WI38 (cell line): ENCODE results near the gene CRCP.

Experiments
- H3K4me3 ChIP-seq: 2 replicates; pipeline ENCODE4 v1.5.1; 2011; ENCODE audit warnings: low read depth, mild to moderate bottlenecking, control low read depth, low read length
- TF ChIP-seq, protein P1 (sequence below): IDR thresholded peaks from 2 replicates; pipeline ENCODE4 v1.5.1; 2012; ENCODE audit warnings: low read depth, mild to moderate bottlenecking, control low read depth, low read length

The CRCP gene

DNA sequence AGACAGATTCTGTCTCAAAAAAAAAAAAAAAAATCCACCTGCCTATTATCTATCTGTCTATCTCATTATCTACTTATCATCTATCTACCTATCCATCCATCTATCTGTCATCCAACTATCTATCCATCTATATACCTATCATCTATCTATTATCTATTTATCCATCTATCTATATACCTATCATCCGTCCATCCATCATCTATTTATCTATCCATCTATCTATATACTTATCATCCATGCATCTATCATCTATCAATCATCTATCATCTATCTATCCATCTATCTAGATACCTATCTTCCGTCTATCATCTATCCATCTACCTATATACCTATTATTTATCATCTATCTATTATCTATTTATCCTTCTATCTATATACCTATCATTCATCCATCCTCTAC is 74.0 kb downstream of the CRCP start:
- TF ChIP-seq, protein P1, sequence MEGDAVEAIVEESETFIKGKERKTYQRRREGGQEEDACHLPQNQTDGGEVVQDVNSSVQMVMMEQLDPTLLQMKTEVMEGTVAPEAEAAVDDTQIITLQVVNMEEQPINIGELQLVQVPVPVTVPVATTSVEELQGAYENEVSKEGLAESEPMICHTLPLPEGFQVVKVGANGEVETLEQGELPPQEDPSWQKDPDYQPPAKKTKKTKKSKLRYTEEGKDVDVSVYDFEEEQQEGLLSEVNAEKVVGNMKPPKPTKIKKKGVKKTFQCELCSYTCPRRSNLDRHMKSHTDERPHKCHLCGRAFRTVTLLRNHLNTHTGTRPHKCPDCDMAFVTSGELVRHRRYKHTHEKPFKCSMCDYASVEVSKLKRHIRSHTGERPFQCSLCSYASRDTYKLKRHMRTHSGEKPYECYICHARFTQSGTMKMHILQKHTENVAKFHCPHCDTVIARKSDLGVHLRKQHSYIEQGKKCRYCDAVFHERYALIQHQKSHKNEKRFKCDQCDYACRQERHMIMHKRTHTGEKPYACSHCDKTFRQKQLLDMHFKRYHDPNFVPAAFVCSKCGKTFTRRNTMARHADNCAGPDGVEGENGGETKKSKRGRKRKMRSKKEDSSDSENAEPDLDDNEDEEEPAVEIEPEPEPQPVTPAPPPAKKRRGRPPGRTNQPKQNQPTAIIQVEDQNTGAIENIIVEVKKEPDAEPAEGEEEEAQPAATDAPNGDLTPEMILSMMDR = no peak
- no peak overlapping the region for H3K4me3 ChIP-seq

DNA sequence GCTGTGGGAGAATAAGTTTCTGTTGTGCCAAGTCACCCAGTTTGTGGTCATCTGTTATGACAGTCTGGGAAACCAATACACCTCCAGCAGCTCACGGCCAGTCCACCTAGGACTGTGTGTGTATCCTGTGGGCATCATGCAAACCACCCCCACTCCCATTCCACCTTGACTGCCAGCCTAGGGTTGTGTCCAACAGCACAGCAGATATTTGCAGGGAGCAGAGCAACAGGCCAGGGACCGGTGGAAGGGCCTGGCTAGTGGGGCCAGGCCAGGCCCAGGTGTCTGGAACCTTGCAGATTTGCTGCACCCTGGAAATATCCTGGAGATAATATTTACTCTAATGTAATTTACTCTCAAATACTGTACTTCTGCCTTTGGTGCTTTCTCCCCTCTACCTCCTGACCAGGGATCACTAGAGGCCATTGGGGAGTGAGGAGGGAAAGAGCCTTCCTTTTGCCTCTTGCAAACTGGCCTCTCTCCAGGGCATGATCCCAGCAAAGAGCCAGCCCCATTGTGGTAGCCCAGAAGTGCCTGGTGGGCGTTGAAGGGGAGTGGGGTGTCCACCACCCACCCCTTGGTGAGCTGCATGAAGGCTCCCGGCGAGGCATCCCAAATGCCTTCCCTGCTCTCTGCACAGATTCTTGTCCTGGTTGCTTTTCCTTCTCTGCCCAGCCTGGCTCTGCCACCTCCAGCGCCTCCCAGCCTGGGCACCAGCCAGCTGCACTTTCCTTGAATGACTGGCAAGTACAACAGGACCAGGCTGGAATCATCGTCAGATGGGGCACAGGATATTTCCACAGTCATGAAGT is 75.3 kb downstream of the CRCP start:
- TF ChIP-seq, protein P1 = no peak
- H3K4me3 ChIP-seq = no peak overlapping the region

DNA sequence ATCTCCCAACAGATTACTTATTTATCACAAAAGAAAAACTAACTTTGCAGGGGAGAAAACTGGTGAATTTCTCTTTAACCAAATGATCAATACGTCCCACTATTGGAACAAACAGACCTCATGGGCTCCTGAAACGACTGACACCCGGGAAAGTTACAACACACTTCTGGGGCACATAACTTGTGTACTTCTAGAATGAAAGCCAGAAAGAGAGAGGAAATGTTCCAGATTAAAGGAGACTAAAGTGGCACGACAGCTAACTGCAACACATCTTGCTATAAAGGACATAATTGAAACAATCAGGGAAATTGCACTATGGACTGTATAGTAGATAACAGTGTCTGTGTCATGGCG is 75.8 kb downstream of the CRCP start:
- TF ChIP-seq, protein P1 = no peak

DNA sequence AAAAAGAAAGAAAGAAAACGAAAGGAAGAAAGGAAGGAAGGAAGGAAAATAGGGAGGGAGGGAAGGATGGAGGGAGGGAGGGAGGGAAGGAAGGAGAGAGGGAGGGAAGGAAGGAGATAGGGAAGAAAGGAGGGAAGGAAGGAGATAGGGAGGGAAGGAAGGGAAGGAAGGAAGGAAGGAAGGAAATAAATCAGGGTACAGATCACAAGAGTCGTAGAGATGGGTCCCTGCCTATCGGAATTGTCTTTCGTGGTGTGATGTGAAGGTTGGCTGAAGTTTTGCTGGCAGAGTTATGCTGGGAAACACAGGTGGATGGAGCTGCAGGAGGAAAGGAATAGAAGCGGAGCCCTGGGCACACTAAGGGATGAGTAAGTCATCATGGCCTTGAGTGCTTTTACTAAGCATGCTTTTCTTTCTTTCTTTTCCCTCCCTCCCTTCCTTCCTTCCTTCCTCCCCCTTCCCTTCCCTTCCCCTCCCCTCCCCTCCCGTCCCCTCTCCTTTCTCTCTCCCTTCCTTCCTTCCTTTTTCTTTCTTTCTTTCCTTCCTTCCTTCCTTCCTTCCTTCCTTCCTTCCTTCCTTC is 78.6 kb downstream of the CRCP start:
- H3K4me3 ChIP-seq = no peak overlapping the region
- TF ChIP-seq, protein P1 = no peak

More for the DNA sequence above, 75.8 kb downstream of the CRCP start:
- no peak overlapping the region for H3K4me3 ChIP-seq

DNA sequence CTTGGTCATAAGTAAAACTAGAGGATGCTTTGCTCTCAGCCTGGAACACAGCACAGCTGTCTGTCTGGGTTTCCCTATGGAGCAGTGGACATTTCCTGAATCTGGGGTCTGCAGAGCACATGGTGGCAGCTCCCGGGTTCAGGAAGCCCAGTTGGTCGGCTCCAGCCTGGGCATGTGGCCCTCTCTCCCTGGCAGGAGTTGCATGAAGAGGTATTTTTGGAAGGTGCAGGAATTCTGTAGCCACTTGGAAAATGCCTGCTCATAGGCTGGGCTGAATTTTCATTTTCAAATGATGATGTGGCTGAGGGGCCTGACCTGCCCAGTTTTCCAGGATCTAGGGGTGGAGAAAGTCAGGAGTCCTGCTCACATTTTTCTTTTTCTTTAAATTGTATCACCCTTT is 83.8 kb downstream of the CRCP start:
- no peak overlapping the region for H3K4me3 ChIP-seq
- TF ChIP-seq, protein P1 = no peak

DNA sequence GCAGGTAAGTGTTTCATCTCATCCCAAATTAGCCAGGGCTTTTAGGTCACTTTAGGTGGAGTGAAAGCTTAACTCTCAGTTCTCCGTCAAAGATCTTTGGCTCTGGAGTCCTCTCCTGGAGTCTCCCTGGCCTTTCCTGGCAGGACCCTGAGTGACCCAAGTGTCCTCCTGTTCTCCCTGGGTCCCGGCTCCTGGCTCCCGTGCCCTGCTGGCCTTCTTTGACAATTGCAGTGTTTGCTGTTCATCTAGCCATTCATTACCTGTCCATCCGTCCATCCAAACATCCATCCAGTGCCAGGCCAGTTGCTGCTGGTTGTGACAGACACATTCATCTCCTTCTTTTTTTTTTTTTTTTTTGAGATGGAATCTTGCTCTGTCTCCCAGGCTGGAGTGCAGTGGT is 84.3 kb downstream of the CRCP start:
- TF ChIP-seq, protein P1 = no peak
- H3K4me3 ChIP-seq = no peak overlapping the region

DNA sequence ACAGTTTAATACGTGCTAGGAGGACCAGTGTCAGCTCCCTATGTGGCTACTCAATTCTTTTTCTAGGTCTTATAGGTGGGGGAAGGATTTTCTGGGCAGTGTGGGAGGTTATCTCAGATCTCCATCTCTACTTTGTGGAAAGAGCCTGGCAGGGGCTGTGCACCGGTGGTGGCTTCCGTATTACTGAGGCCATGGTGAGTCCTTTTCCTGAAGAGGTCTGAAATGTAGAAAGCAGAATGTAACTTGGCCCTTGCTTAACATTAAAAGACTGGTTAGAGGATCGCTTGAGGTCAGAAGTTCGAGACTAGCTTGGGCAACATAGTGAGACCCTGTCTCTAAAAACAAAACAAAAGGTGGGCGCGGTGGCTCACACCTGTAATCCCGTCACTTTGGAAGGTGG is 87.8 kb downstream of the CRCP start:
- TF ChIP-seq, protein P1 = no peak

More for the DNA sequence above, 87.8 kb downstream of the CRCP start:
- H3K4me3 ChIP-seq = no peak overlapping the region
